ENCODE results near the gene HIGD1B.

GRCh38 chr17:44850025-44850424, 2.3 kb downstream of the HIGD1B start:
- TF ChIP-seq, protein P1, sequence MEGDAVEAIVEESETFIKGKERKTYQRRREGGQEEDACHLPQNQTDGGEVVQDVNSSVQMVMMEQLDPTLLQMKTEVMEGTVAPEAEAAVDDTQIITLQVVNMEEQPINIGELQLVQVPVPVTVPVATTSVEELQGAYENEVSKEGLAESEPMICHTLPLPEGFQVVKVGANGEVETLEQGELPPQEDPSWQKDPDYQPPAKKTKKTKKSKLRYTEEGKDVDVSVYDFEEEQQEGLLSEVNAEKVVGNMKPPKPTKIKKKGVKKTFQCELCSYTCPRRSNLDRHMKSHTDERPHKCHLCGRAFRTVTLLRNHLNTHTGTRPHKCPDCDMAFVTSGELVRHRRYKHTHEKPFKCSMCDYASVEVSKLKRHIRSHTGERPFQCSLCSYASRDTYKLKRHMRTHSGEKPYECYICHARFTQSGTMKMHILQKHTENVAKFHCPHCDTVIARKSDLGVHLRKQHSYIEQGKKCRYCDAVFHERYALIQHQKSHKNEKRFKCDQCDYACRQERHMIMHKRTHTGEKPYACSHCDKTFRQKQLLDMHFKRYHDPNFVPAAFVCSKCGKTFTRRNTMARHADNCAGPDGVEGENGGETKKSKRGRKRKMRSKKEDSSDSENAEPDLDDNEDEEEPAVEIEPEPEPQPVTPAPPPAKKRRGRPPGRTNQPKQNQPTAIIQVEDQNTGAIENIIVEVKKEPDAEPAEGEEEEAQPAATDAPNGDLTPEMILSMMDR (IDR thresholded peaks at IDR 0.05), result no peak
- TF ChIP-seq POLR2A (IDR thresholded peaks at IDR 0.05), result no peak

All from Peyer's patch (tissue), 4 donors.